CD4-positive, alpha-beta memory T cell (primary cell): ENCODE results near the gene PNKD. TPM values are rescaled to one million over a fixed set of nuclear protein-coding genes. Genes with fewer than 3 reads are reported as not detected.
A peak's percentile ranks its signal among the peaks of the same experiment; 100 is the strongest.

Experiments used
- CTCF ChIA-PET: fragments of 350-600 bp; sonication (Branson Sonifier 250); formaldehyde crosslinking; loops from one replicate; lab custom pipeline; 2021; ENCODE audit warnings: inconsistent platforms; ENCODE audit not compliant: partially characterized antibody; lab: Charles Lee
- POLR2A ChIA-PET: fragments of 350-600 bp; sonication (Branson Sonifier 250); formaldehyde crosslinking; loops from one replicate; lab custom pipeline; 2021; ENCODE audit not compliant: partially characterized antibody; lab: Charles Lee
- DNase-seq, 5 donors: peaks; one replicate each; pipeline versions ENCODE4 v3.0.0 to v3.0.0-alpha.2; 2020 to 2022; ENCODE audit warnings: mixed read lengths in 1 of 5
- H3K27ac ChIP-seq: one replicate; pipeline ENCODE4 v1.7.0; 2013; ENCODE audit warnings: low read depth, low read length
- H3K27me3 ChIP-seq: 2 replicates; pipeline ENCODE4 v1.7.0; 2013; ENCODE audit warnings: mild to moderate bottlenecking, low read length, moderate library complexity; ENCODE audit not compliant: insufficient read depth
- H3K36me3 ChIP-seq: 2 replicates; pipeline ENCODE4 v1.7.0; 2013; ENCODE audit warnings: mild to moderate bottlenecking, low read length, moderate library complexity; ENCODE audit not compliant: insufficient read depth
- H3K4me1 ChIP-seq: 2 replicates; pipeline ENCODE4 v1.7.0; 2013; ENCODE audit warnings: mild to moderate bottlenecking, low read length, moderate library complexity; ENCODE audit not compliant: insufficient read depth
- H3K4me3 ChIP-seq, 2 donors: one replicate each; pipeline ENCODE4 v1.7.0; 2013; ENCODE audit warnings: low read length in 2 of 2, mild to moderate bottlenecking in 1 of 2
- H3K9me3 ChIP-seq, 2 donors: one replicate each; pipeline ENCODE4 v1.7.0; 2013; ENCODE audit warnings: low read length in 2 of 2, control low read depth in 1 of 2; ENCODE audit not compliant: control insufficient read depth in 1 of 2
- H3K27ac Mint-ChIP-seq, 7 donors: one replicate each; pipeline ENCODE4 v1.8.0; 2020 to 2021; ENCODE audit warnings: mixed read lengths in 7 of 7, mild to moderate bottlenecking in 6 of 7, inconsistent platforms in 3 of 7, moderate library complexity in 3 of 7
- H3K27me3 Mint-ChIP-seq, 2 donors: one replicate each; pipeline ENCODE4 v1.8.0; 2020 to 2021; ENCODE audit warnings: mixed read lengths in 2 of 2
- H3K36me3 Mint-ChIP-seq, 2 donors: one replicate each; pipeline ENCODE4 v1.8.0; 2020 to 2021; ENCODE audit warnings: mixed read lengths in 2 of 2, inconsistent platforms in 1 of 2, mild to moderate bottlenecking in 1 of 2
- H3K4me1 Mint-ChIP-seq, 4 donors: one replicate each; pipeline ENCODE4 v1.8.0; 2020 to 2021; ENCODE audit warnings: mixed read lengths in 4 of 4, mild to moderate bottlenecking in 1 of 4
- H3K4me3 Mint-ChIP-seq, 8 donors: one replicate each; pipeline ENCODE4 v1.8.0; 2020 to 2021; ENCODE audit warnings: mixed read lengths in 8 of 8, mild to moderate bottlenecking in 7 of 8, moderate library complexity in 6 of 8, inconsistent platforms in 3 of 8
- H3K9me3 Mint-ChIP-seq, 8 donors: one replicate each; pipeline ENCODE4 v1.8.0; 2020 to 2021; ENCODE audit warnings: mixed read lengths in 8 of 8, mild to moderate bottlenecking in 5 of 8, inconsistent platforms in 3 of 8, moderate library complexity in 1 of 8
- intact Hi-C: fragments of 100-400 bp; cut with micrococcal nuclease; formaldehyde crosslinking; loops from one replicate; pipeline ENCODE4 v1.15.1; 2023
- polyA plus RNA-seq, 2 donors: library from polyadenylated mRNA; unstranded; fragments of 300-500 nt; fragmentation: Illumina TruSeq; gene quantifications; one replicate each; pipeline ENCODE4 v1.2.3, GENCODE V29; 2021
- total RNA-seq, 2 experiments: library from RNA; stranded (reverse); gene quantifications; one replicate each; pipeline ENCODE4 v1.2.3, GENCODE V29; 2021

PNKD gene
- total and polyA plus RNA-seq, 4 experiments from 2014 or later, result 31.1 to 101 (median 59.0) TPM

DNA sequence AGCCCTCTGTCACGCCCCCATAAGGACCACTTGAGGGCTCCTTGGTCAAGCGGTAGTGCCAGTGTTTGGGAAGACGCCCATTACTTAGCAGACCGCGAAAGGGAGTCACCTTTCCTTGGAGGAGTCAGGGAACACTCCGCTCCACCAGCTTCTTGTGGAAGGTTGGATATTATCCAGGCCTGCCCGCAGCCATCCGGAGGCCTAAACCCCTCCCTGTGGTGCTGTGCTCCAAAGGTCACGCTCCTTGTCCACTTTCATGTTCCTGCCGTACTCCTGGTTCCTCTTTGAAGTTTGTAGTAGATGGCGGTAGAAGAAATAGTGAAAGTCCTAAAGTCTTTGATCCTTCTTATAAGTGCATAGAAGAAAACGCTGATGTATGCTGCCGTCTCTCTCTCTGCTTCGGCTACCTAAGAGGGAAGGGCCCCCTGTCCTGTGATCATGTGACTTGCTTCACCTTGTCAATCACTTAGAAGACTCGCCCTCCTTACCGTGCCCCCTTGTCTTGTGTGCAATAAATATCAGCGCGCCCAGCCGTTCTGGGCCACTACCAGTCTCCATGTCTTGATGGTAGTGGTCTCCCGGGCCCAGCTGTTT, 84.6 kb downstream of the PNKD start:
- intact Hi-C loops, result no loop called here
- H3K4me1 Mint-ChIP-seq, result peaks cover 0 to 2% (median under 1%) of the 10 kb centered on the region in 4 donors
- H3K9me3 Mint-ChIP-seq, result peaks cover 0 to 24% (median 15%) of the 10 kb centered on the region in 8 donors
- no peak overlapping the region for H3K4me3 ChIP-seq
- no peaks in the 10 kb centered on the region for H3K27me3 Mint-ChIP-seq
- CTCF ChIA-PET, result interaction anchor here (0.6 to 8.3 kb wide), 12 partner anchors 10 to 168 kb away, joined by 3 to 151 read pairs (median 12); partner anchors contain the start of genes AAMP, PNKD and TMBIM1
- DNase-seq, result no peak
- H3K36me3 Mint-ChIP-seq, result peaks cover 2 to 4% of the 10 kb centered on the region in 2 donors
- H3K36me3 ChIP-seq, result no peaks in the 10 kb centered on the region
- peaks cover 0 to 7% of the 10 kb centered on the region in 2 donors for H3K9me3 ChIP-seq
- no peak overlapping the region for H3K4me3 Mint-ChIP-seq
- H3K27ac ChIP-seq, result no peak overlapping the region
- no peaks in the 10 kb centered on the region for H3K27me3 ChIP-seq
- H3K27ac Mint-ChIP-seq, result no peak overlapping the region
- peaks cover 6% of the 10 kb centered on the region for H3K4me1 ChIP-seq
- POLR2A ChIA-PET, result interaction anchor here (1.3 to 2.4 kb wide), 2 partner anchors 64 to 68 kb away, joined by 4 to 14 read pairs; no protein-coding TSS in a partner anchor

DNA sequence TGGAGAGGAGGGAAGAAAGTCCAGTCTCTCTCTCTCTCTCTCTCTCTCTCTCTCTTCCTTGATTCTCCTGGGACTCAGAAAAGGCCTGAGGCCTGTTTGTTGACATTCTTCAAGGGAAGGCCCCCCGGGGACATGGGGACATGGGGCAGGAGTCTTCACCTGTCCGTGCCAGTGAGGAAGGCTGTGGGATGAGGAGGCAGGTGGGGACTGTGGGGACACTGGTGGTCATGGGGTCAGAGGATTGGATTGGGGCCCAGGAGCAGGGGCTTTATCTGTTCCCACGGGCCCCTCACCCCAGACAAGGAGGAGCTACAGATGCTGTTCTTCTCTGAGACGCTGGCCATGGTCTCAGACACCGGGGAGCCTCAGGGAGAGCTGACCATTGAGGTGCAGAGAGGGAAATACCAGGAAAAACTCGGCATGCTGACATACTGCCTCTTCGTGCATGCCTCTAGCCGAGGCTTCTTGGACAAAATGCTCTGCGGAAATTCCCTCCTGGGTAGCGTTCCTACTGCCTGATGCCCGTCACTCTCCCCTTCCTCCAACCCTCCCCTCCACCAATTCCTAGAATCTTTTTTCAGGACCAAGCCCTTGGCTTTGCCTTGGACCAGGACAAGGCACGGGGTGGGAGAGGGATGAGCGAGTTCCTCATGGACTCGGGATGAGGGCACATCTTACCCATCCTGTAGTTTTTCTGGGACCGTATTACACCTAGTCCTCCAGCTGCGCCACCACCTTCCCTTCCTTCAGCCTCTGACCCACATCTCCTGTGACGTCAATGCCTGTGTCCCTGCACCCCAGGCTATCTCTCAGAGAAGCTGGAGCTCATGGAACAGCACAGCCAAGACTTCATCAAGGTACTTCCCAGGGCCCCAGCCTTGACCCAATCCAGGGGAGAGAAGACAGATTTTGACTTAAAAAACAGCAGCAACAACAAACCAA, 87.2 kb downstream of the PNKD start:
- H3K27ac ChIP-seq, result no peak overlapping the region
- H3K36me3 Mint-ChIP-seq, result no peaks in the 10 kb centered on the region
- DNase-seq, result no peak
- H3K27ac Mint-ChIP-seq, result no peak overlapping the region
- no peak overlapping the region for H3K4me3 ChIP-seq
- H3K4me1 Mint-ChIP-seq, result peaks cover 0 to 2% (median under 1%) of the 10 kb centered on the region in 4 donors
- no peaks in the 10 kb centered on the region for H3K36me3 ChIP-seq
- ChIA-PET CTCF (interaction anchor here (0.5 to 8.3 kb wide), 29 partner anchors 7 to 381 kb away, joined by 3 to 151 read pairs (median 7); partner anchors contain the start of genes AAMP, PNKD and TMBIM1), POLR2A (interaction anchor here (0.6 to 2.4 kb wide), 15 partner anchors 35 to 172 kb away, joined by 3 to 14 read pairs (median 3); partner anchors contain the start of genes AAMP, CTDSP1 and PNKD)
- no peaks in the 10 kb centered on the region for H3K27me3 Mint-ChIP-seq
- H3K4me1 ChIP-seq, result peaks cover 6% of the 10 kb centered on the region
- no peak overlapping the region for H3K4me3 Mint-ChIP-seq
- peaks cover 0 to 4% (median 1%) of the 10 kb centered on the region in 8 donors for H3K9me3 Mint-ChIP-seq
- H3K27me3 ChIP-seq, result no peaks in the 10 kb centered on the region
- H3K9me3 ChIP-seq, result no peaks in the 10 kb centered on the region
- intact Hi-C loops, result no loop called here

DNA sequence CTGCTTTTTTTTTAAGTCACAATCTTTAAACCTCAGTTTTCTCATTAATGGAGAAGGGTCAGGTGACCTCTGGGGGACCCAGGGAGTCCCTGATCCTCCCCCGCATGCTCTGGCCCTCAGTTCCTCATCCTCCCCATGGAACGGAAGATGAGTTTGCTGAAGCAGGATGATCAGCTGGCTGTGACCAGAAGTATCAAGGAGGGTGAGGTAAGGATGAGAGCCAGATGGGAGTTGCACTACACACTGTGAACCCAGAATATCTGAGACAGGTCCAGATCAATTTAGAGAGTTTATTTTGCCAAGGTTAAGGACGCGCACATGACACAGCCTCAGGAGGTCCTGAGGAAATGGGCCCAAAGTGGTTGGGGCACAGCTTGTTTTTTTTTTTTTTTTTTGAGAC, 90.1 kb downstream of the PNKD start:
- ChIA-PET POLR2A (no interaction called here), CTCF (interaction anchor here (0.8 to 8.3 kb wide), 3 partner anchors 29 to 66 kb away, joined by 4 to 151 read pairs (median 32); partner anchors contain the start of gene TMBIM1)
- H3K27me3 ChIP-seq, result no peaks in the 10 kb centered on the region
- H3K4me1 ChIP-seq, result peaks cover 6% of the 10 kb centered on the region
- no peak overlapping the region for H3K4me3 ChIP-seq
- no peaks in the 10 kb centered on the region for H3K36me3 ChIP-seq
- H3K27ac Mint-ChIP-seq, result no peak overlapping the region
- H3K27ac ChIP-seq, result no peak overlapping the region
- intact Hi-C loops, result no loop called here
- peaks cover 0 to 4% (median 2%) of the 10 kb centered on the region in 4 donors for H3K4me1 Mint-ChIP-seq
- no peaks in the 10 kb centered on the region for H3K9me3 ChIP-seq
- H3K27me3 Mint-ChIP-seq, result no peaks in the 10 kb centered on the region
- H3K36me3 Mint-ChIP-seq, result no peaks in the 10 kb centered on the region
- no peak overlapping the region for H3K4me3 Mint-ChIP-seq
- no peaks in the 10 kb centered on the region for H3K9me3 Mint-ChIP-seq
- no peak for DNase-seq

DNA sequence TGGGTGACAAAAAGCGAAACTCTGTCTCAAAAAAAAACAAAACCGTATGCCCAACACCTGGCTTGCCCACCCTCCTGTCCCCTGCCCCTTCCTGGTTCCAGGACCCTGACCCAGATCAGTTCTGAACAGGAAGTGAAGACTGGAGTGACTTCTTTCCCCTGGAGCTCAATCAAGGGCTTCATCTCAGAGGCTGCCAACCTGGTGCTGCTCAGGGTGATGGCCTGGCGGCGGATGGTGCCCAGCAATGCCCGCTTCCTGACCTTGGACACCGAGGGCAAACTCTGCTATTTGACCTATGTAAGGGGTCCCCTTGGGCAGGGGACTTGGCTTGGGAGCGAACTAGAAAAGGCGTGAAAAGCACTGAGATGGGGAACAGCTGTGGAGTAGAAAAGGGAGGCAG, 92.3 kb downstream of the PNKD start:
- Mint-ChIP-seq H3K4me3 (no peak overlapping the region), H3K4me1 (peaks cover 1 to 13% (median 5%) of the 10 kb centered on the region in 4 donors), H3K9me3 (peaks cover 0 to 3% (median 0%) of the 10 kb centered on the region in 8 donors), H3K27ac (peak overlapping the region in 2 of 7 donors; percentile 24 to 43), H3K27me3 (no peaks in the 10 kb centered on the region), H3K36me3 (no peaks in the 10 kb centered on the region)
- Histone ChIP-seq H3K27me3 (no peaks in the 10 kb centered on the region), H3K4me3 (no peak overlapping the region), H3K36me3 (no peaks in the 10 kb centered on the region), H3K9me3 (peaks cover 0 to 3% of the 10 kb centered on the region in 2 donors), H3K4me1 (peaks cover 8% of the 10 kb centered on the region), H3K27ac (no peak overlapping the region)
- ChIA-PET POLR2A (interaction anchor here (0.6 kb wide), 1 partner anchor 9 kb away, joined by 4 read pairs; no protein-coding TSS in a partner anchor), CTCF (interaction anchor here (0.7 to 4.5 kb wide), 5 partner anchors 58 to 121 kb away, joined by 3 to 32 read pairs (median 3); no protein-coding TSS in a partner anchor)
- DNase-seq, result no peak
- intact Hi-C loops, result no loop called here

DNA sequence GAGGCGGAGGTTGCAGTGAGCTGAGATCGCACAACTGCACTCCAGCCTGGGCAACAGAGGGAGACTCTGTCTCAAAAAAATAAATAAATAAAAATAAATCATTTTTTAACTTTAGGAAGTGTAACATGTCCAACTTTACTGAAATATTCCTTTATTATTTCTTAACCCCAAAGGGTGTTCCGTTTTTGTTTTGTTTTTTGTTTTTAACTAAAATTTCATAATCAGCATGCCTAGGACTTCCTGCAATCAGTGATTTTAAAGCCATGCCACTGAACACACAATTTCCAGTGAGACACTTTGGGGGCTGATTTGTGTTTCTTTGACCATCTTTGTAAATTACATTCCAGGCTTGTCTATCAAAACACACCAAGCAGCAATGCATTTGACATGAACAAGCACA, 93.4 kb downstream of the PNKD start:
- no peaks in the 10 kb centered on the region for H3K36me3 ChIP-seq
- intact Hi-C loops, result no loop called here
- H3K27me3 ChIP-seq, result no peaks in the 10 kb centered on the region
- no peak overlapping the region for H3K4me3 Mint-ChIP-seq
- no peaks in the 10 kb centered on the region for H3K36me3 Mint-ChIP-seq
- POLR2A ChIA-PET, result no interaction called here
- no peak overlapping the region for H3K27ac Mint-ChIP-seq
- DNase-seq, result no peak
- H3K4me1 ChIP-seq, result peaks cover 17% of the 10 kb centered on the region
- CTCF ChIA-PET, result interaction anchor here (1.0 to 1.6 kb wide), 2 partner anchors 32 to 65 kb away, joined by 3 read pairs; no protein-coding TSS in a partner anchor
- no peaks in the 10 kb centered on the region for H3K27me3 Mint-ChIP-seq
- H3K9me3 Mint-ChIP-seq, result peaks cover 0 to 3% (median 0%) of the 10 kb centered on the region in 8 donors
- H3K27ac ChIP-seq, result no peak overlapping the region
- peaks cover 4 to 19% (median 10%) of the 10 kb centered on the region in 4 donors for H3K4me1 Mint-ChIP-seq
- no peak overlapping the region for H3K4me3 ChIP-seq
- peaks cover 0 to 3% of the 10 kb centered on the region in 2 donors for H3K9me3 ChIP-seq

DNA sequence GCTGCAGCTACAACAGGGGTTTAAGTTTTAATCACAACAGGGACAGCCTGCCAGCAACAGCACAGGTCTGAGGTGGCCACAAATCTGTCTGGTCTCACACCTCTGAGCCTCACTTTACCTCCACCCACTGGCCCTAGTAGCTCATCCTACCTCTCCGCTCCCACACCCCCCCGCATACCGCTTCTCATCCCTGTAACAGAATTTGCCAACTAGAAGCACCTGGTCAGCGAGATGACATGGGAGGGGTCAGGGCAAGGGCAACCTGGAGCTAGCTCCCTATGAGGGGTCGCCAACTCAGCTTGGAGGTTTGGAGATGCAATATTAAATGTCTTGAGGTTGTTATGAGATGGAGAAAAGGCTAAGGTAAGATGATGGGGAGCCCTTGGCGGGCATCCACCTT, 93.9 kb downstream of the PNKD start:
- Histone ChIP-seq H3K9me3 (peaks cover 0 to 3% of the 10 kb centered on the region in 2 donors), H3K27ac (no peak overlapping the region), H3K36me3 (no peaks in the 10 kb centered on the region), H3K4me3 (no peak overlapping the region), H3K27me3 (no peaks in the 10 kb centered on the region), H3K4me1 (peaks cover 22% of the 10 kb centered on the region)
- H3K27me3 Mint-ChIP-seq, result no peaks in the 10 kb centered on the region
- no peak for DNase-seq
- ChIA-PET CTCF (interaction anchor here (1.0 to 1.6 kb wide), 3 partner anchors 8 to 66 kb away, joined by 3 to 7 read pairs (median 3); partner anchors contain the start of gene CATIP), POLR2A (no interaction called here)
- intact Hi-C loops, result no loop called here
- H3K4me3 Mint-ChIP-seq, result no peak overlapping the region
- H3K36me3 Mint-ChIP-seq, result no peaks in the 10 kb centered on the region
- H3K9me3 Mint-ChIP-seq, result peaks cover 0 to 3% (median 0%) of the 10 kb centered on the region in 8 donors
- peaks cover 4 to 23% (median 13%) of the 10 kb centered on the region in 4 donors for H3K4me1 Mint-ChIP-seq
- peak overlapping the region in 1 of 7 donors; percentile 31 for H3K27ac Mint-ChIP-seq
